NCI-H460 (cell line): ENCODE data around the gene SPIRE1. TPM values are rescaled to one million over a fixed set of nuclear protein-coding genes. Genes with fewer than 3 reads are reported as not detected.
A peak's percentile ranks its signal among the peaks of the same experiment; 100 is the strongest.
"Not testable (repeated sequence)": the region's sequence is repeated elsewhere in the genome, so short reads cannot be mapped to it uniquely, and the experiment has no call there.

Experiments used
- DNase-seq: peaks from one replicate; pipeline ENCODE4 v3.0.0-alpha.2; 2016; ENCODE audit warnings: low read depth; ENCODE audit errors: extremely low read depth
- total RNA-seq: library from RNA; depleted of rRNA; stranded (reverse); fragments of >200 nt; shearing (Covaris generic); gene quantifications from 2 replicates; pipeline ENCODE4 v1.2.3, GENCODE V29; 2014

The SPIRE1 gene
- total RNA-seq, 1 experiment from 2014 or later, result 46.2 TPM

- no peak for DNase-seq
Observed at GRCh38 chr18:12426924-12427323, 231.0 kb downstream of the SPIRE1 start.

- DNase-seq, result no peak
Observed at GRCh38 chr18:12424252-12424651, 233.7 kb downstream of the SPIRE1 start.

GRCh38 chr18:12423820-12424219 is 234.1 kb downstream of the SPIRE1 start:
- no peak for DNase-seq

- no peak for DNase-seq
Observed at GRCh38 chr18:12423393-12423792, 234.5 kb downstream of the SPIRE1 start.

GRCh38 chr18:12422936-12423335 is 235.0 kb downstream of the SPIRE1 start:
- DNase-seq, result no peak

- no peak for DNase-seq
Observed at GRCh38 chr18:12421732-12422131, 236.2 kb downstream of the SPIRE1 start.

- DNase-seq, result no peak
Observed at GRCh38 chr18:12420821-12421421, 237.0 kb downstream of the SPIRE1 start.

- DNase-seq, result no peak
Observed at GRCh38 chr18:12417687-12418086, 240.2 kb downstream of the SPIRE1 start.

GRCh38 chr18:12416098-12416729 is 241.7 kb downstream of the SPIRE1 start:
- no peak for DNase-seq

GRCh38 chr18:12411456-12411855 is 246.5 kb downstream of the SPIRE1 start:
- no peak for DNase-seq

GRCh38 chr18:12410747-12411146 is 247.2 kb downstream of the SPIRE1 start:
- DNase-seq, result not testable (repeated sequence)

GRCh38 chr18:12410081-12410481 is 247.8 kb downstream of the SPIRE1 start:
- DNase-seq, result no peak

- no peak for DNase-seq
Observed at GRCh38 chr18:12409469-12409868, 248.4 kb downstream of the SPIRE1 start.

- no peak for DNase-seq
Observed at GRCh38 chr18:12408247-12408869, 249.5 kb downstream of the SPIRE1 start.

- DNase-seq, result no peak
Observed at GRCh38 chr18:12406371-12407111, 251.4 kb downstream of the SPIRE1 start.

- no peak for DNase-seq
Observed at GRCh38 chr18:12405066-12405465, 252.8 kb downstream of the SPIRE1 start.

- DNase-seq, result peak; percentile 52
Observed at GRCh38 chr18:12403601-12404506, 254.1 kb downstream of the SPIRE1 start.

GRCh38 chr18:12401881-12402280 is 256.0 kb downstream of the SPIRE1 start:
- no peak for DNase-seq

GRCh38 chr18:12399231-12399630 is 258.7 kb downstream of the SPIRE1 start:
- DNase-seq, result no peak

- DNase-seq, result no peak
Observed at GRCh38 chr18:12398625-12399024, 259.3 kb downstream of the SPIRE1 start.
